Measurements from ENCODE around the gene RABGAP1L.

- TF ChIP-seq POLR2A (IDR thresholded peaks at IDR 0.05; ENCODE audit: low read length) (no peak), GATA1 (IDR thresholded peaks at IDR 0.05; ENCODE audit: low read depth, low read length) (no peak)
Observed at GRCh38 chr1:174309490-174309889, 150.2 kb downstream of the RABGAP1L start.

All from erythroblast (primary cell).